Nephron (organoid): ENCODE results near the gene PTDSS2.
"Not testable (repeated sequence)": the region's sequence is repeated elsewhere in the genome, so short reads cannot be mapped to it uniquely, and the experiment has no call there.

ENCODE experiments used
- H3K27ac Mint-ChIP-seq, 3 experiments: 2 replicates each; pipeline ENCODE4 v1.8.0; 2020; ENCODE audit warnings: mixed read lengths in 3 of 3, mild to moderate bottlenecking in 2 of 3, moderate library complexity in 1 of 3
- H3K27me3 Mint-ChIP-seq: 2 replicates; pipeline ENCODE4 v1.8.0; 2021; ENCODE audit warnings: low read depth, mild to moderate bottlenecking, moderate library complexity, mixed read lengths
- H3K36me3 Mint-ChIP-seq: 2 replicates; pipeline ENCODE4 v1.8.0; 2020; ENCODE audit warnings: low read depth, mixed read lengths
- H3K4me1 Mint-ChIP-seq: 2 replicates; pipeline ENCODE4 v1.8.0; 2020; ENCODE audit warnings: mixed read lengths
- H3K4me3 Mint-ChIP-seq, 3 experiments: 2 replicates each; pipeline ENCODE4 v1.8.0; 2020; ENCODE audit warnings: mild to moderate bottlenecking in 3 of 3, mixed read lengths in 3 of 3, moderate library complexity in 2 of 3
- H3K9me3 Mint-ChIP-seq: 2 replicates; pipeline ENCODE4 v1.8.0; 2020; ENCODE audit warnings: mixed read lengths
- CTCF ChIP-seq, 3 experiments: fragments of 200-600 bp; sonication (generic); IDR thresholded peaks; one replicate each; pipeline ENCODE4 v1.5.0; 2021; ENCODE audit warnings: antibody characterized with exemption in 3 of 3; ENCODE audit not compliant: unreplicated experiment in 3 of 3

Gene PTDSS2

DNA sequence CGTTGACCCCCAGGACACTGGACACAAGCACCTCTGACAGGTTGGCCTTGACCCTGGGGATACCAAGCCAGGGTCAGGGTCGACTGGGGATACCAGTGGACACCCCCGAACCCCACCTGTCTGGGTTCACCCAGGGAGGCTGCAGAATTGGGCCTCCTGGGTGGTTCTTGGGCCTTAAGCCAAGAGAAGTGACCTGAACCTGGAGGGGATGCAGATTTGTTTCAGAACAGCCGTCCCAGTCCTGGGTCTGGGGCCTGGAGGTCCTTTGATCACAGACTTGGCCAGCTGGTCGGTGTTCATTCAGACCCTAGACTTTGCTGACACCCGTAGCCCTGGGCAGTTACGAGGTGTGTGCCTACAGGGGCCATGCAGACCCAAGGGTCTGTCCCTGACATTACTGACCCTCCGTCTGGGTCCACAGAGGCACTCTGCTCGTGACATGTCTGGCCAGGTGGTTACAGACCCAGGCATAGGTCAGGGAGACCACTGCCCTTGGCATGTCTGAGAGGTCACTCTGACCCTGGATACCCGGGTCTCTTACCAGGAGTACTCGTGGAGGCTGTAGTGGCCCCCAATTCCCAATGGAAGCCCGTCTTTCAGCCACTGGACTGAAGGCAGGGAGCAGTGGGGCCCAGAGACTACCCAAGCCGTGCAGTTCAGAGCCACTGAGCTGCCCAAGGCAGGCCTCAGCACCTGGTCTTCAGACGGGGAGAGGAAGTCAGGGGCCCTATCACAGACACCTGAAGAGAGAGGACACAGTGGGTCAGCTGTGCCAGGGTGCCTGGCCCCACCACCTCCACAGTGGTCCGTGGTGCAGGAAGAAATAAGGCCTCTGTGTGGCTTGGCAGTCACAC lies 41.7 kb upstream of the PTDSS2 start:
- H3K27me3 Mint-ChIP-seq, result peaks cover 2% of the 10 kb centered on the region
- H3K9me3 Mint-ChIP-seq, result no peaks in the 10 kb centered on the region
- no peaks in the 10 kb centered on the region for H3K4me1 Mint-ChIP-seq
- H3K36me3 Mint-ChIP-seq, result no peaks in the 10 kb centered on the region
- H3K4me3 Mint-ChIP-seq, result no peak overlapping the region
- TF ChIP-seq CTCF (IDR thresholded peaks at IDR 0.05; ENCODE audit: unreplicated experiment in 3 of 3), result no peak
- H3K27ac Mint-ChIP-seq, result no peak overlapping the region

GRCh38 chr11:409008-409599 lies 41.0 kb upstream of the PTDSS2 start:
- no peak overlapping the region for H3K4me3 Mint-ChIP-seq
- no peaks in the 10 kb centered on the region for H3K4me1 Mint-ChIP-seq
- H3K36me3 Mint-ChIP-seq, result no peaks in the 10 kb centered on the region
- TF ChIP-seq CTCF (IDR thresholded peaks at IDR 0.05; ENCODE audit: unreplicated experiment in 3 of 3), result no peak
- no peak overlapping the region for H3K27ac Mint-ChIP-seq
- H3K27me3 Mint-ChIP-seq, result peaks cover 8% of the 10 kb centered on the region
- H3K9me3 Mint-ChIP-seq, result no peaks in the 10 kb centered on the region

- peaks cover 4% of the 10 kb centered on the region for H3K4me1 Mint-ChIP-seq
Observed at GRCh38 chr11:409600-410483, 40.2 kb upstream of the PTDSS2 start.

DNA sequence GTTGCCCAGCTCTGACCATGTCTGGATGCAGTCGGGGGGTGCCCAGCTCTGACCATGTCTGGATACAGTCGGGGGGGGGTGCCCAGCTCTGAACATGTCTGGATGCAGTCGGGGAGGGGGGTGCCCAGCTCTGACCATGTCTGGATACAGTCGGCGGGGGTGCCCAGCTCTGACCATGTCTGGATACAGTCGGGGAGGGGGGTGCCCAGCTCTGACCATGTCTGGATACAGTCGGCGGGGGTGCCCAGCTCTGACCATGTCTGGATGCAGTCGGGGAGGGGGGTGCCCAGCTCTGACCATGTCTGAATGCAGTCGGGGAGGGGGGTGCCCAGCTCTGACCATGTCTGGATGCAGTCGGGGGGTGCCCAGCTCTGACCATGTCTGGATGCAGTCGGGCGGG lies 39.4 kb upstream of the PTDSS2 start:
- H3K9me3 Mint-ChIP-seq, H3K4me3 Mint-ChIP-seq, H3K4me1 Mint-ChIP-seq, H3K27ac Mint-ChIP-seq, H3K36me3 Mint-ChIP-seq: not testable (repeated sequence)
- peaks cover 24% of the 10 kb centered on the region for H3K27me3 Mint-ChIP-seq

More at GRCh38 chr11:409600-410483, 40.2 kb upstream of the PTDSS2 start:
- Mint-ChIP-seq H3K27ac (no peak overlapping the region), H3K27me3 (peaks cover 15% of the 10 kb centered on the region), H3K36me3 (no peaks in the 10 kb centered on the region), H3K9me3 (no peaks in the 10 kb centered on the region), H3K4me3 (no peak overlapping the region)
- no peak for TF ChIP-seq CTCF (IDR thresholded peaks at IDR 0.05; ENCODE audit: unreplicated experiment in 3 of 3)

DNA sequence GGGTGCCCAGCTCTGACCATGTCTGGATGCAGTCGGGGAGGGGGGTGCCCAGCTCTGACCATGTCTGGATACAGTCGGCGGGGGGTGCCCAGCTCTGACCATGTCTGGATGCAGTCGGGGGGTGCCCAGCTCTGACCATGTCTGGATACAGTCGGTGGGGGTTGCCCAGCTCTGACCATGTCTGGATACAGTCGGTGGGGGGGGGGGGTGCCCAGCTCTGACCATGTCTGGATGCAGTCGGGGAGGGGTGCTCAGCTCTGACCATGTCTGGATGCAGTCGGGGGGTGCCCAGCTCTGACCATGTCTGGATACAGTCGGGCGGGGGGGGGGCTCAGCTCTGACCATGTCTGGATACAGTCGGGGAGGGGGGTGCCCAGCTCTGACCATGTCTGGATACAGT lies 38.6 kb upstream of the PTDSS2 start:
- H3K4me3 Mint-ChIP-seq, H3K36me3 Mint-ChIP-seq, H3K9me3 Mint-ChIP-seq, H3K27ac Mint-ChIP-seq, H3K4me1 Mint-ChIP-seq: not testable (repeated sequence)
- peaks cover 31% of the 10 kb centered on the region for H3K27me3 Mint-ChIP-seq

DNA sequence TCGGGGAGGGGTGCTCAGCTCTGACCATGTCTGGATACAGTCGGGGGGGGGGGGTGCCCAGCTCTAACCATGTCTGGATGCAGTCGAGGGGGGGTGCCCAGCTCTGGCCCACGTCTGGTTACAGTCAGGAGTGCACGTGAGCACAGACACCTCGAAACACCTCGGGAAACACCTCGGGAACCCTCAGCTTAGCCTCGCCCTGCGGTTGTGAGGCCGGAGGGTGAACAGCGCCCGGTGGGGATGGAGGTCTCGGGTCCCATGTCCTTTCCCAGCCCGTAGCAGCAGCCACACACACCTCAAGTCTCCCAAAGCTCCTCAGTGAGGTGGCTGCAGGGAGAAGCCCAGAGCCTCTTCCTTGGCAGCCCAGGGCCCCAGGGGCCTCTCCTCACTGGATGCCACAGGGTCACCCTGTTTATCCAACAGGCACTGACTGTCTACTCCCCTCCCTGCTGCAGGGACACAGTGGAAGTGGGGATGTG lies 37.4 kb upstream of the PTDSS2 start:
- H3K4me1 Mint-ChIP-seq, result peaks cover 5% of the 10 kb centered on the region
- no peaks in the 10 kb centered on the region for H3K36me3 Mint-ChIP-seq
- no peaks in the 10 kb centered on the region for H3K9me3 Mint-ChIP-seq
- no peak overlapping the region for H3K4me3 Mint-ChIP-seq
- no peak for TF ChIP-seq CTCF (IDR thresholded peaks at IDR 0.05; ENCODE audit: unreplicated experiment in 3 of 3)
- peaks cover 35% of the 10 kb centered on the region for H3K27me3 Mint-ChIP-seq
- H3K27ac Mint-ChIP-seq, result no peak overlapping the region
